ENCODE data around the gene GGA1. TPM values are rescaled to one million over a fixed set of nuclear protein-coding genes. Genes with fewer than 3 reads are reported as not detected.
"Not testable (repeated sequence)": the region's sequence is repeated elsewhere in the genome, so short reads cannot be mapped to it uniquely, and the experiment has no call there.

The GGA1 gene
- total and polyA plus RNA-seq, 2 of the 4 experiments (the other 2 are of a cell fraction): 17.2 to 48.5 TPM

GRCh38 chr22:37656583-37656982, 47.9 kb downstream of the GGA1 start:
- H2BK15ac ChIP-seq (ENCODE audit: low read depth, low read length); H3K9me3 ChIP-seq (ENCODE audit: control insufficient read depth, insufficient read depth, low read length); H3K27me3 ChIP-seq (ENCODE audit: control insufficient read depth, insufficient read depth, low read length); H4K5ac ChIP-seq (ENCODE audit: low read depth, low read length); ATAC-seq (ENCODE audit: low read depth); BruUV-seq (replicated peaks); H2AK9ac ChIP-seq (replicated peaks; ENCODE audit: low read depth, low read length, poor library complexity); POLR2A ChIA-PET (ENCODE audit: unreplicated experiment); H3K4me3 ChIP-seq (ENCODE audit: insufficient read depth, low read depth, low read length); H2AK5ac ChIP-seq (ENCODE audit: low read depth, low read length); DNase-seq; H3K56ac ChIP-seq (ENCODE audit: extremely low read depth, insufficient read depth, low read length); H2BK5ac ChIP-seq (ENCODE audit: low read depth, low read length, poor library complexity, severe bottlenecking); in situ Hi-C loops (cut with MboI; ENCODE audit: low sequenced_read_pairs); H4K91ac ChIP-seq (ENCODE audit: insufficient read depth, low read depth, low read length); H3K9ac ChIP-seq (ENCODE audit: low read depth, low read length); H2AFZ ChIP-seq (replicated peaks; ENCODE audit: low read length, poor library complexity); intact Hi-C loops (cut with micrococcal nuclease); H4K8ac ChIP-seq (ENCODE audit: low read depth in 2 of 2, low read length in 2 of 2); H3K4me2 ChIP-seq (ENCODE audit: low read depth, low read length); H3K4ac ChIP-seq (ENCODE audit: low read depth, low read length); H3K9me1 ChIP-seq (ENCODE audit: insufficient read depth, low read length); H2BK120ac ChIP-seq (ENCODE audit: low read depth, low read length); H2BK20ac ChIP-seq (ENCODE audit: low read depth, low read length); H3K18ac ChIP-seq (ENCODE audit: low read depth, low read length); H3K14ac ChIP-seq (replicated peaks; ENCODE audit: low read depth, low read length); dilution Hi-C loops (cut with HindIII; ENCODE audit: low sequenced_read_pairs, unreplicated experiment); H3K23ac ChIP-seq (ENCODE audit: low read depth, low read length); H3K27ac ChIP-seq (ENCODE audit: insufficient read depth, low read length): not testable (repeated sequence)
- 90% methylated on average over 2 of the region's 4 CpGs; no CpG with 5 or more reads in 1 of the 2 experiments for WGBS, 2 experiments (ENCODE audit: extremely low coverage in 2 of 2, insufficient read length in 1 of 2)
- CTCF ChIA-PET: interaction anchor here (2.6 kb wide), 1 partner anchor 13 kb away, joined by 12 read pairs; no protein-coding TSS in a partner anchor
- Histone ChIP-seq H3K79me1 (ENCODE audit: low read depth in 1 of 2, low read length in 2 of 2) (peaks cover 12 to 26% of the 10 kb centered on the region in 2 experiments; a peak in 3 of 4 replicates), H3K4me1 (ENCODE audit: control insufficient read depth, insufficient read depth, low read length) (peaks cover 17% of the 10 kb centered on the region), H4K20me1 (ENCODE audit: insufficient read depth, low read length) (peaks cover 24% of the 10 kb centered on the region), H3K36me3 (ENCODE audit: control insufficient read depth, insufficient read depth, low read length) (peaks cover 17% of the 10 kb centered on the region; the same call in 1 of the 2 replicates)

Data from IMR-90 (cell line).